Activated naive CD8-positive, alpha-beta T cell treated with anti-CD3 and anti-CD28 coated beads for 36 hours (primary cell): ENCODE data around the gene CCDC194. TPM values are rescaled to one million over a fixed set of nuclear protein-coding genes. Genes with fewer than 3 reads are reported as not detected.
"Not testable (repeated sequence)": the region's sequence is repeated elsewhere in the genome, so short reads cannot be mapped to it uniquely, and the experiment has no call there.

Source experiments
- DNase-seq: peaks from one replicate; pipeline ENCODE4 v3.0.0; 2021
- H3K27ac Mint-ChIP-seq: one replicate; pipeline ENCODE4 v1.8.0; 2022; ENCODE audit warnings: mild to moderate bottlenecking, moderate library complexity, mixed read lengths
- H3K27me3 Mint-ChIP-seq: one replicate; pipeline ENCODE4 v1.8.0; 2022; ENCODE audit warnings: mild to moderate bottlenecking, mixed read lengths
- H3K36me3 Mint-ChIP-seq: one replicate; pipeline ENCODE4 v1.8.0; 2021; ENCODE audit warnings: mild to moderate bottlenecking, mixed read lengths
- H3K4me1 Mint-ChIP-seq: one replicate; pipeline ENCODE4 v1.8.0; 2021; ENCODE audit warnings: mixed read lengths
- H3K4me3 Mint-ChIP-seq: one replicate; pipeline ENCODE4 v1.8.0; 2022; ENCODE audit warnings: mild to moderate bottlenecking, moderate library complexity, mixed read lengths
- H3K9me3 Mint-ChIP-seq: one replicate; pipeline ENCODE4 v1.8.0; 2022; ENCODE audit warnings: mixed read lengths
- total RNA-seq, 2 experiments: library from RNA; stranded (reverse); gene quantifications; one replicate each; pipeline ENCODE4 v1.2.3, GENCODE V29; 2021

Gene CCDC194
- total RNA-seq, 2 experiments from 2014 or later = 0.96 to 1.6 TPM

GRCh38 chr19:17363852-17364605 is 30.0 kb downstream of the CCDC194 start:
- not testable (repeated sequence) for H3K4me1 Mint-ChIP-seq, H3K4me3 Mint-ChIP-seq, H3K36me3 Mint-ChIP-seq, DNase-seq, H3K9me3 Mint-ChIP-seq, H3K27me3 Mint-ChIP-seq, H3K27ac Mint-ChIP-seq

- Mint-ChIP-seq H3K4me1 (no peaks in the 10 kb centered on the region), H3K27ac (no peak overlapping the region), H3K27me3 (no peaks in the 10 kb centered on the region), H3K9me3 (no peaks in the 10 kb centered on the region), H3K36me3 (no peaks in the 10 kb centered on the region), H3K4me3 (no peak overlapping the region)
- no peak for DNase-seq
Observed at GRCh38 chr19:17359905-17360800, 33.8 kb downstream of the CCDC194 start.

GRCh38 chr19:17358395-17358794 is 35.6 kb downstream of the CCDC194 start:
- Mint-ChIP-seq H3K27me3 (peaks cover 3% of the 10 kb centered on the region), H3K27ac (no peak overlapping the region), H3K9me3 (no peaks in the 10 kb centered on the region), H3K4me3 (no peak overlapping the region), H3K36me3 (no peaks in the 10 kb centered on the region), H3K4me1 (no peaks in the 10 kb centered on the region)
- DNase-seq = no peak

- DNase-seq = no peak
- H3K27ac Mint-ChIP-seq = no peak overlapping the region
- H3K27me3 Mint-ChIP-seq = peaks cover 6% of the 10 kb centered on the region
- H3K4me3 Mint-ChIP-seq = no peak overlapping the region
- no peaks in the 10 kb centered on the region for H3K9me3 Mint-ChIP-seq
- H3K4me1 Mint-ChIP-seq = no peaks in the 10 kb centered on the region
- no peaks in the 10 kb centered on the region for H3K36me3 Mint-ChIP-seq
Observed at GRCh38 chr19:17357724-17358123, 36.3 kb downstream of the CCDC194 start.

DNA sequence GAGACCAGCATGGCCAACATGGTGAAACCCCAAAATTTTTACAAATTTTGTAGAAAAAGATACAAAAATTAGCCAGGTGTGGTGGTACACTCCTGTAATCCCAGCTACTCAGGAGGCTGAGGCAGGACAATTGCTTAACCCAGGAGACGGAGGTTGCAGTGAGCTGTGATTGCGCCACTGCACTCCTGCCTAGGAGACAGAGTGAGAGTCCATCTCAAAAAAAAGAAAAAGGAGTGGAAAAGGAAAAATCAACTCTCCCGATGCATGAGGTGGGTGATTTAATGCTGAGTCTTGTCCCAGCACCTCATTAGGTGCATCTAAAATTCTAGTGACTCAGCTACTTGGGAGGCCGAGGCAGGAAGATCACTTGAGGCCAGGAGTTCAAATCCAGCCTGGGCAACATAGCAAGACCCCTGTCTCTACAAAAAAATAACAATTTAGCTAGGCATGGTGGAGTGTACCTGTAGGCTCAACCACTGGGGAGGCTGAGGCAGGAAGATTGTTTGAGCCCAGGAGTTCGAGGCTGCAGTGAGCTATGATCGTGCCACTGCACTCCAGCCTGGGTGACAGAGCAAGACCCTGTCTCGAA is 36.8 kb downstream of the CCDC194 start:
- DNase-seq = no peak
- Mint-ChIP-seq H3K36me3 (no peaks in the 10 kb centered on the region), H3K27ac (no peak overlapping the region), H3K4me1 (no peaks in the 10 kb centered on the region), H3K27me3 (peaks cover 6% of the 10 kb centered on the region), H3K9me3 (no peaks in the 10 kb centered on the region), H3K4me3 (no peak overlapping the region)

DNA sequence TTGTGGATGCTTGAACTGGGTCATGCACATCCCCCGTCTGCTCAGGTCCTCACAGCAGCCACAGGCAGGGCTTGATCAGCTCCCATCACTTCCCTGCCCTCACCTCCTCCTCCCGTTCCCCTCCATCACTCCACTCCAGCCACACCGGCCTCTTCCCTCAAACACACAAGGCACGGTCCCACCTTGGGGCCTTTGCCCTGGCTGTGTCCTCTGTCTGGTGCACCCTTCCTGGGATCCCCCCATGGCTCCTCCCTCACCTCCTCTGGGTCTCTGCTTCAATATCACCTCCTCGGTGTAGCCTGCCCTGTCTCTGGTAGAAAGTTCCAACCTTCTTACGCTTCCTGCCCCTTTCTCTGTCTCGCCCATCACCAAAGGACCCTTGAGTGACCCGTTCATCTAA is 40.6 kb downstream of the CCDC194 start:
- DNase-seq = no peak

GRCh38 chr19:17352608-17353280 is 41.3 kb downstream of the CCDC194 start:
- no peak for DNase-seq
- peaks cover 5% of the 10 kb centered on the region for H3K4me1 Mint-ChIP-seq
- no peaks in the 10 kb centered on the region for H3K9me3 Mint-ChIP-seq
- no peak overlapping the region for H3K4me3 Mint-ChIP-seq
- no peak overlapping the region for H3K27ac Mint-ChIP-seq
- H3K36me3 Mint-ChIP-seq = no peaks in the 10 kb centered on the region
- H3K27me3 Mint-ChIP-seq = peaks cover 42% of the 10 kb centered on the region

More for the DNA sequence above, 40.6 kb downstream of the CCDC194 start:
- H3K27me3 Mint-ChIP-seq = peaks cover 38% of the 10 kb centered on the region
- no peaks in the 10 kb centered on the region for H3K36me3 Mint-ChIP-seq
- no peak overlapping the region for H3K4me3 Mint-ChIP-seq
- peaks cover 5% of the 10 kb centered on the region for H3K4me1 Mint-ChIP-seq
- no peak overlapping the region for H3K27ac Mint-ChIP-seq
- no peaks in the 10 kb centered on the region for H3K9me3 Mint-ChIP-seq

GRCh38 chr19:17351815-17352435 is 42.1 kb downstream of the CCDC194 start:
- H3K27me3 Mint-ChIP-seq = peaks cover 51% of the 10 kb centered on the region
- peaks cover 5% of the 10 kb centered on the region for H3K4me1 Mint-ChIP-seq
- H3K36me3 Mint-ChIP-seq = no peaks in the 10 kb centered on the region
- no peak overlapping the region for H3K27ac Mint-ChIP-seq
- H3K4me3 Mint-ChIP-seq = no peak overlapping the region
- no peaks in the 10 kb centered on the region for H3K9me3 Mint-ChIP-seq
- no peak for DNase-seq

- H3K27ac Mint-ChIP-seq = no peak overlapping the region
- H3K9me3 Mint-ChIP-seq = no peaks in the 10 kb centered on the region
- peaks cover 7% of the 10 kb centered on the region for H3K4me1 Mint-ChIP-seq
- H3K27me3 Mint-ChIP-seq = peaks cover 56% of the 10 kb centered on the region
- no peak for DNase-seq
- H3K36me3 Mint-ChIP-seq = no peaks in the 10 kb centered on the region
- H3K4me3 Mint-ChIP-seq = no peak overlapping the region
Observed at GRCh38 chr19:17348700-17349099, 45.3 kb downstream of the CCDC194 start.

- Mint-ChIP-seq H3K36me3 (no peaks in the 10 kb centered on the region), H3K4me1 (peaks cover 7% of the 10 kb centered on the region), H3K4me3 (no peak overlapping the region), H3K27ac (no peak overlapping the region), H3K9me3 (no peaks in the 10 kb centered on the region), H3K27me3 (peaks cover 50% of the 10 kb centered on the region)
- DNase-seq = no peak
Observed at GRCh38 chr19:17347877-17348276, 46.1 kb downstream of the CCDC194 start.

DNA sequence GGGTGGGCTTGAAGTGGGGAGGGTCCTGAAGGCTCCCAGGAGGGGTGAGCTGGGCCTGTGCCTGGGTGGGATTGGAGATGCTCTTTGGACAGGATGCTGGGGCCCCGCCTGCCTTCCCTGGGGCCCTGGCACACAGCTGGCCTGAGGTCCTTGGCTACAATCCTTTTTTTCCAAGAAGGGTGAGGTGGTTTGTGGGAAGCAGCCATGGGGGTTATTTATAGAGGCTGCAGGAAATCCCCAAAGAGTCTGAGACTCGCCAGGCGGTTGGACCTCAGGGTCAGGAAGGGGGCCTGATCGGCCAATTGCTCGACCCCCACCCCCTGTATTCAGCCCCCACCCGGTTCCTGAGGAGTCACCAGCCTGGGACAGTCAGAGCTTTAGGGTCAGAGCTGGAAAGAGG is 46.6 kb downstream of the CCDC194 start:
- Mint-ChIP-seq H3K36me3 (no peaks in the 10 kb centered on the region), H3K27ac (no peak overlapping the region), H3K27me3 (peaks cover 50% of the 10 kb centered on the region), H3K4me3 (no peak overlapping the region), H3K9me3 (no peaks in the 10 kb centered on the region), H3K4me1 (peaks cover 7% of the 10 kb centered on the region)
- DNase-seq = no peak

DNA sequence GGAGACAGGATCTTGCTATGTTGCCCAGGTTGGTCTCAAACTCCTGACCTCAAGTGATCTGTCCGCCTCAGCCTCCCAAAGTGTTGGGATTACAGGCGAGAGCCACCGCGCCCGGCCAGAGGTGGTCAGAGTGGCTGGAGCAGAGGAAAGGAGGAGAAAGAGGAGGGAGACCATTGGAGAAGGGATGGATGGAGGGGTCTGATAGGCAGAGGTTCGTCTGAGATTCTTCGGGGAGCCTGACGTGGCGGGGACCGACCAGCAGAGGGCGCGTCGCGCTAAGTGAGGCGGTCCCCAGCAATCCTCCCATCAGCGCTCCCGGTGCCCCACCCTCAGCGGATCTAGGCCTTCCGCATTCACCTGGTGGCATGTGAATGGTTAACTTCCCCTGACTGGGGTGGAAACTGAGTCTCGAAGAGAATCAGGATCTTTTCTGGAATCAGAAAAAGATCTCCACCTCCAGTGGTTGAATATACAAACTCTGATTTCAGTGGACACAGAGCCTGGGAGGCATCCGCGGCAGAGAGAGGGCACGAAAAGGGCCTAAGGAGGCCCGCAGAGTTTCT is 47.8 kb downstream of the CCDC194 start:
- peaks cover 40% of the 10 kb centered on the region for H3K27me3 Mint-ChIP-seq
- no peaks in the 10 kb centered on the region for H3K36me3 Mint-ChIP-seq
- no peak overlapping the region for H3K27ac Mint-ChIP-seq
- no peak overlapping the region for H3K4me3 Mint-ChIP-seq
- peaks cover 2% of the 10 kb centered on the region for H3K4me1 Mint-ChIP-seq
- no peaks in the 10 kb centered on the region for H3K9me3 Mint-ChIP-seq
- DNase-seq = peak; percentile 80

DNA sequence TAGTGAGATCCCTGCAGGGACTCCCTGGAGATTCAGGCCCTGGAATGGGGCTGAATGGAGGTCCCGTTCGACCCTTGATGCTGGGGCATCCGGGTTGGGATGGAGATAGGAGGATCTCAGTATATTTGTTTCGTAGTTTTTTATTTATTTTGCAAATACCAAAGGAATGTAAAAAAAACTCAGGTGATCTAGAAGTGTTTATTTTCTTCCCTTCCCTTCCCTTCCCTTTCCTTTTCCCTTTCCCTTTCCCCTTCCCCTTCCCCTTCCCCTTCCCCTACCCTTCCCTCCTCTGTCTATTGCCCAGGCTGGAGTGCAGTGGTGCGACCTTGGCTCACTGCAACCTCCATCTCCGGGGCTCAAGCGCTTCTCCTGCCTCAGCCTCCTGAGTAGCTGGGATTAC is 52.2 kb downstream of the CCDC194 start:
- H3K4me1 Mint-ChIP-seq = peaks cover 8% of the 10 kb centered on the region
- H3K36me3 Mint-ChIP-seq = peaks cover 6% of the 10 kb centered on the region
- no peaks in the 10 kb centered on the region for H3K9me3 Mint-ChIP-seq
- DNase-seq = no peak
- H3K4me3 Mint-ChIP-seq = no peak overlapping the region
- H3K27me3 Mint-ChIP-seq = peaks cover 5% of the 10 kb centered on the region
- no peak overlapping the region for H3K27ac Mint-ChIP-seq

GRCh38 chr19:17341386-17341785 is 52.6 kb downstream of the CCDC194 start:
- no peak for DNase-seq
- Mint-ChIP-seq H3K4me3 (no peak overlapping the region), H3K27ac (no peak overlapping the region), H3K4me1 (peaks cover 11% of the 10 kb centered on the region), H3K27me3 (no peaks in the 10 kb centered on the region), H3K9me3 (no peaks in the 10 kb centered on the region), H3K36me3 (peaks cover 6% of the 10 kb centered on the region)
